GM23338 (cell line): ENCODE results near the gene TCF12. TPM values are rescaled to one million over a fixed set of nuclear protein-coding genes. Genes with fewer than 3 reads are reported as not detected.

Source experiments
- ATAC-seq: fragments of 200-7000 bp; cut with Tn5 transposase; 3 replicates; pipeline ENCODE4 v1.9.1; 2020
- DNase-seq: peaks from one replicate; pipeline ENCODE4 v3.0.0-alpha.2; 2015; ENCODE audit warnings: low spot score
- H2AFZ ChIP-seq: fragments of 200-600 bp; sonication (generic); 2 replicates; pipeline ENCODE4 v1.8.0; 2016; ENCODE audit warnings: antibody characterized with exemption, mild to moderate bottlenecking, moderate library complexity
- H3F3A ChIP-seq: fragments of 200-600 bp; sonication (generic); replicated peaks from 2 replicates; pipeline ENCODE4 v1.8.0; 2017; ENCODE audit warnings: antibody characterized with exemption, mixed run types, low read depth
- H3K27ac ChIP-seq: fragments of 200-600 bp; sonication (generic); 2 replicates; pipeline ENCODE4 v1.6.1; 2016; ENCODE audit warnings: low read depth
- H3K27me3 ChIP-seq: fragments of 200-600 bp; sonication (generic); 2 replicates; pipeline ENCODE4 v1.8.0; 2016; ENCODE audit warnings: mild to moderate bottlenecking, mixed run types, moderate library complexity; ENCODE audit not compliant: insufficient read depth
- H3K36me3 ChIP-seq: fragments of 200-600 bp; sonication (generic); 2 replicates; pipeline ENCODE4 v1.8.0; 2016; ENCODE audit warnings: mild to moderate bottlenecking; ENCODE audit not compliant: insufficient read depth
- H3K4me1 ChIP-seq: fragments of 200-600 bp; sonication (generic); 2 replicates; pipeline ENCODE4 v1.8.0; 2016; ENCODE audit warnings: mild to moderate bottlenecking, moderate library complexity; ENCODE audit not compliant: insufficient read depth
- H3K4me2 ChIP-seq: fragments of 200-600 bp; sonication (generic); 2 replicates; pipeline ENCODE4 v1.7.1; 2017; ENCODE audit warnings: mixed run types
- H3K4me3 ChIP-seq: fragments of 200-600 bp; sonication (generic); 2 replicates; pipeline ENCODE4 v1.6.1; 2016; ENCODE audit warnings: mixed run types
- H3K79me2 ChIP-seq: fragments of 200-600 bp; sonication (generic); replicated peaks from 2 replicates; pipeline ENCODE4 v1.8.0; 2017; ENCODE audit warnings: mild to moderate bottlenecking; ENCODE audit not compliant: insufficient read depth
- H3K9me2 ChIP-seq: fragments of 200-600 bp; sonication (generic); 2 replicates; pipeline ENCODE4 v1.8.0; 2017; ENCODE audit not compliant: insufficient read depth
- H4K20me1 ChIP-seq: fragments of 200-600 bp; sonication (generic); replicated peaks from 2 replicates; pipeline ENCODE4 v1.8.0; 2017; ENCODE audit warnings: mild to moderate bottlenecking; ENCODE audit not compliant: insufficient read depth
- H3K27ac Mint-ChIP-seq: 2 replicates; pipeline ENCODE4 v1.8.0; 2020; ENCODE audit warnings: inconsistent platforms, mild to moderate bottlenecking, moderate library complexity, mixed read lengths
- H3K27me3 Mint-ChIP-seq: 3 replicates; pipeline ENCODE4 v1.8.0; 2022; ENCODE audit warnings: low read depth, mild to moderate bottlenecking, moderate library complexity, mixed read lengths, inconsistent platforms; ENCODE audit not compliant: insufficient read depth, poor library complexity
- H3K36me3 Mint-ChIP-seq: 3 replicates; pipeline ENCODE4 v1.8.0; 2021; ENCODE audit warnings: low read depth, mild to moderate bottlenecking, inconsistent platforms, moderate library complexity, mixed read lengths
- H3K4me1 Mint-ChIP-seq: 3 replicates; pipeline ENCODE4 v1.8.0; 2020; ENCODE audit warnings: mild to moderate bottlenecking, inconsistent platforms, mixed read lengths
- H3K4me3 Mint-ChIP-seq: 3 replicates; pipeline ENCODE4 v1.8.0; 2021; ENCODE audit warnings: moderate library complexity, mild to moderate bottlenecking, inconsistent platforms, mixed read lengths
- H3K9me3 Mint-ChIP-seq: 3 replicates; pipeline ENCODE4 v1.8.0; 2020; ENCODE audit warnings: moderate library complexity, mild to moderate bottlenecking, inconsistent platforms, mixed read lengths
- CREB1 ChIP-seq: fragments of 250-450 bp; sonication (Bioruptor Pico); IDR thresholded peaks from 2 replicates; pipeline ENCODE4 v1.5.0; 2020; ENCODE audit warnings: low read depth, mild to moderate bottlenecking, moderate library complexity
- CTCF ChIP-seq, 2 experiments: fragments of 200-600 bp in 1 of 2; sonication (generic) in 1 of 2; conservative IDR thresholded peaks; 2 replicates each; pipeline versions ENCODE4 v1.5.1 to v1.6.1; 2016 to 2017; ENCODE audit warnings: antibody characterized with exemption in 2 of 2, low read depth in 2 of 2, mild to moderate bottlenecking in 2 of 2, moderate library complexity in 1 of 2
- ETS1 ChIP-seq: IDR thresholded peaks from 2 replicates; pipeline ENCODE4 v1.6.1; 2016; ENCODE audit warnings: antibody characterized with exemption
- EZH2 ChIP-seq: fragments of 200-600 bp; sonication (generic); IDR thresholded peaks from one replicate; pipeline ENCODE4 v1.8.0; 2017; ENCODE audit warnings: antibody characterized with exemption, mild to moderate bottlenecking, low read depth; ENCODE audit not compliant: unreplicated experiment
- JUNB ChIP-seq: IDR thresholded peaks from one replicate; pipeline ENCODE4 v1.6.1; 2016; ENCODE audit warnings: antibody characterized with exemption; ENCODE audit not compliant: unreplicated experiment
- NANOG ChIP-seq: IDR thresholded peaks from 2 replicates; pipeline ENCODE4 v1.6.1; 2016; ENCODE audit warnings: antibody characterized with exemption, borderline replicate concordance
- POLR2AphosphoS5 ChIP-seq: IDR thresholded peaks from 2 replicates; pipeline ENCODE4 v1.6.1; 2016; ENCODE audit warnings: antibody characterized with exemption, low read depth
- REST ChIP-seq: IDR thresholded peaks from one replicate; pipeline ENCODE4 v1.6.1; 2018; ENCODE audit warnings: antibody characterized with exemption; ENCODE audit not compliant: unreplicated experiment
- STAT1 ChIP-seq: IDR thresholded peaks from one replicate; pipeline ENCODE4 v1.6.1; 2016; ENCODE audit warnings: antibody characterized with exemption; ENCODE audit not compliant: unreplicated experiment
- ZNF114 ChIP-seq: fragments of 250-450 bp; sonication (Bioruptor Pico); IDR thresholded peaks from 2 replicates; pipeline ENCODE4 v1.5.0; 2020; ENCODE audit warnings: mild to moderate bottlenecking, moderate library complexity
- ZNF331 ChIP-seq: fragments of 250-450 bp; sonication (Bioruptor Pico); IDR thresholded peaks from 2 replicates; pipeline ENCODE4 v1.5.0; 2020; ENCODE audit warnings: low read depth, mild to moderate bottlenecking, moderate library complexity
- ZNF462 ChIP-seq: fragments of 250-450 bp; sonication (Bioruptor Pico); IDR thresholded peaks from 2 replicates; pipeline ENCODE4 v1.5.0; 2020; ENCODE audit warnings: mild to moderate bottlenecking, moderate library complexity
- polyA plus RNA-seq: library from polyadenylated mRNA; unstranded; fragments of >200 nt; fragmentation: Nextera tagmentation; extraction: Ambion mirVana; gene quantifications from 2 replicates; pipeline ENCODE4 v1.2.1, GENCODE V29; 2016
- total RNA-seq: library from RNA; depleted of rRNA; stranded (reverse); fragments of >200 nt; shearing (Covaris generic); gene quantifications from 2 replicates; pipeline ENCODE4 v1.2.3, GENCODE V29; 2014

The TCF12 gene
- total and polyA plus RNA-seq, 2 experiments from 2014 or later = 27.6 to 104 TPM

GRCh38 chr15:56969265-56969895, 50.9 kb downstream of the TCF12 start (continued):
- TF ChIP-seq EZH2 = no peak
- TF ChIP-seq ZNF114 (CRISPR knock-in tag) = no peak
- TF ChIP-seq CREB1 = no peak
- no peak for TF ChIP-seq POLR2AphosphoS5
- TF ChIP-seq JUNB = no peak

- H3F3A ChIP-seq = no peaks in the 10 kb centered on the region
- peaks cover 17% of the 10 kb centered on the region for H4K20me1 ChIP-seq
- no peak for ATAC-seq
- H3K27ac ChIP-seq = no peak overlapping the region
- H3K4me3 ChIP-seq = no peak overlapping the region
- H3K4me1 Mint-ChIP-seq = peaks cover 44% of the 10 kb centered on the region
- H3K36me3 Mint-ChIP-seq = no peaks in the 10 kb centered on the region
- peaks cover 2% of the 10 kb centered on the region for H3K27me3 Mint-ChIP-seq
- no peaks in the 10 kb centered on the region for H3K9me2 ChIP-seq
- H3K79me2 ChIP-seq = peaks cover 100% of the 10 kb centered on the region
- H3K27ac Mint-ChIP-seq = peak overlapping the region; percentile 32; the same call in 1 of the 2 replicates
- no peaks in the 10 kb centered on the region for H3K9me3 Mint-ChIP-seq
- no peak overlapping the region for H2AFZ ChIP-seq
- H3K4me1 ChIP-seq = peaks cover 27% of the 10 kb centered on the region; the same call in 1 of the 2 replicates
- no peak overlapping the region for H3K4me2 ChIP-seq
- H3K4me3 Mint-ChIP-seq = no peak overlapping the region
- H3K36me3 ChIP-seq = no peaks in the 10 kb centered on the region
- no peaks in the 10 kb centered on the region for H3K27me3 ChIP-seq
- no peak for DNase-seq
- TF ChIP-seq POLR2AphosphoS5 (no peak), ETS1 (no peak), STAT1 (no peak), NANOG (no peak), ZNF462 (CRISPR knock-in tag) (no peak), EZH2 (no peak), ZNF331 (CRISPR knock-in tag) (no peak), JUNB (no peak), REST (no peak), CTCF (conservative IDR thresholded peaks at IDR 0.05; ENCODE audit: low read depth in 2 of 2) (no peak), ZNF114 (CRISPR knock-in tag) (no peak), CREB1 (no peak)
Observed at GRCh38 chr15:56971571-56971970, 53.1 kb downstream of the TCF12 start.
